ENCODE data around the gene RTN1. TPM values are rescaled to one million over a fixed set of nuclear protein-coding genes. Genes with fewer than 3 reads are reported as not detected.

Gene RTN1
- total RNA-seq, 2 experiments from 2014 or later: not detected

GRCh38 chr14:59836116-59836515 is 34.5 kb downstream of the RTN1 start:
- no peak overlapping the region for H3K27ac Mint-ChIP-seq
- no peak overlapping the region for H3K4me3 Mint-ChIP-seq
- H3K9me3 Mint-ChIP-seq: no peaks in the 10 kb centered on the region
- DNase-seq: no peak
- POLR2A ChIA-PET: no interaction called here
- no peaks in the 10 kb centered on the region for H3K4me1 Mint-ChIP-seq
- H3K36me3 Mint-ChIP-seq: no peaks in the 10 kb centered on the region
- no peak for ATAC-seq (ENCODE audit: low read depth)
- H3K27me3 Mint-ChIP-seq: peaks cover 19% of the 10 kb centered on the region

GRCh38 chr14:59832653-59833294 is 37.8 kb downstream of the RTN1 start:
- Mint-ChIP-seq H3K4me3 (no peak overlapping the region), H3K4me1 (no peaks in the 10 kb centered on the region), H3K27me3 (peaks cover 18% of the 10 kb centered on the region), H3K27ac (no peak overlapping the region), H3K36me3 (no peaks in the 10 kb centered on the region), H3K9me3 (no peaks in the 10 kb centered on the region)
- DNase-seq (no peak), ATAC-seq (ENCODE audit: low read depth) (no peak)
- POLR2A ChIA-PET: no interaction called here

DNA sequence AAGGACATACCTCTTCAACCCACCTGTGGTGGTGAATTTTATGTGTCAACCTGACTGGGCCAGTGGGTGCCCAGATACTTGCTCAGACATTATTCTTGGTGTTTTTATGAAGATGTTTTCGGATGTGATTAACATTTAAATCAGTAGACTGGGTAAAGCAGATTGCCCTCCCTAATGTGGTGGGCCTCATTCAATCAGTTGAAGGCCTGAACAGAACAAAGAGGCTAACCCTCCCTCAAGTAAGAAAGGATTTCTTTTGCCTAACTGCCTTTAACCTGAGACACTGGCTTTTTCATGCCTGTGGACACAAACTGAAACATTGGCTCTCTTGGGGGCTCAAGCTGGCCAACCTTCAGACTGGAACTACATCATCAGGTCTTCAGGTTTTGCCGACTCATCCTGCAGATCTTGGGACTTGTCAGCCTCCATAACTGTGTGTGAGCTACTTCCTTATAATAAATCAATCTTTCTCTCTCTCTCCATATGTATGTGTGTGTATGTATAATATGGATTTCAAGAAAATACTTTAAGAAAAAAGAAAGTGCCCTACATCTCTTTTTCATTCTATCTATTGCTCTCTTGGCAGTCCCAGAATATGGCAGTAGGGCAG is 39.4 kb downstream of the RTN1 start:
- DNase-seq: no peak
- no peak overlapping the region for H3K27ac Mint-ChIP-seq
- H3K4me3 Mint-ChIP-seq: no peak overlapping the region
- no peak for ATAC-seq (ENCODE audit: low read depth)
- H3K4me1 Mint-ChIP-seq: no peaks in the 10 kb centered on the region
- POLR2A ChIA-PET: no interaction called here
- H3K36me3 Mint-ChIP-seq: no peaks in the 10 kb centered on the region
- no peaks in the 10 kb centered on the region for H3K9me3 Mint-ChIP-seq
- H3K27me3 Mint-ChIP-seq: peaks cover 14% of the 10 kb centered on the region

DNA sequence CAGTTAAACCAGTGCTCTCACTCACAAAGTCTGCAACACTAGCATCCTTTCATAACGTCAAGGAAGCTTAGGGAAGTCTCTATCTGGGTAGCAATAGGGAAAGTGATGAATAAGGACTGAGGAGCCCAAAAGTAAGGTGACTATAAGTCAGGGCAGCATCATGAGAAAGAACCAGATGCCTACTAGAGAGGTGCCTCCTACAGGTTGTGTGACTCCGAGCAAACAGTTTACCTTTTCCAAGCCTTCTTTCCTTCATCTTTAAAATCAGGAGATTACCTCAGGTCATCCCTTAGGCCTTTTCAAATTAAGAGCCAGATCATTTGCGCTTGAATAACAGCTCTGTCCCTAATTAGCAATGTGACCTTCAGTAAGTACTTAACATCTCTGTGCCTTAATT is 40.2 kb downstream of the RTN1 start:
- no peaks in the 10 kb centered on the region for H3K36me3 Mint-ChIP-seq
- no peaks in the 10 kb centered on the region for H3K9me3 Mint-ChIP-seq
- DNase-seq (no peak), ATAC-seq (ENCODE audit: low read depth) (no peak)
- H3K4me3 Mint-ChIP-seq: no peak overlapping the region
- H3K27ac Mint-ChIP-seq: no peak overlapping the region
- H3K27me3 Mint-ChIP-seq: peaks cover 12% of the 10 kb centered on the region
- H3K4me1 Mint-ChIP-seq: no peaks in the 10 kb centered on the region
- POLR2A ChIA-PET: no interaction called here

DNA sequence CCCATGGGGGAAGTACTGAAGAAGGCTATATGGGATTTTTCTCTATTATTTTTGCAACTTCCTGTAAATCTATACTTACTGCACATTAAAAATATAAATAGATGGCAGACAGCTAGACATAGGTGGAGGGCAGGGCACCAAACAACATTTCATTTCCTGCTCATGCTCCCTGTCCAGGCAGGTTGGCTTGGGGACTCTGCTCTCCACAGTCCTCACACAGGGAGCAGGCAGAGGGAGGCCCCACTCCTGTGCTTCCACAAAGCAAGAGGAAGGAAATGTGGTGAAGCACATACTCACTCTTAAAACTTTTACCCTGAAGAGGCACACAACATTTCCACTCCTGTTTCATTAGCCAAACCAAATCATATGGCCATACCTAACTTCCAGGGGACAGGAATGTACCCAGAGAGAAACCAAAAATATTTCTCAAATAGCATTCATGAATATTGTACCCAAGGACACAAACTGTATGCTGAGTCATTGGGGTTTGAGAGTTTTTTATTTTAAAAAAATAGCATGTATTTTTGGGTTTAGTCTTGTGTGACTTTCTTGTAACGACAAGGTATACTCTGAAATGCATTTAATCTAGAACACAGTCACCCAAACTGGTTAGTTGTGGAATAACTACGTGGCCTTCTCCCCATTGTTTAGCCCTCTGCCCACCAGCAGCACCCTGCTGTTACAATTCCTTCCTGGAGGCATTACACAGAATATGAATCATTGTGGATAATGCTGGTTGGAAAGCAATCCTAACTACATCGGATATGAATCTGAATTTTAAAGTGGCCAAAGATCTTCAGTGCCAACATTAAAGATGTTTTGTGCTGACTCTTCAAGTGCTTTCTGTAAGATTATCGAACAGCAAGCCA is 40.9 kb downstream of the RTN1 start:
- H3K4me1 Mint-ChIP-seq: no peaks in the 10 kb centered on the region
- ATAC-seq (ENCODE audit: low read depth): no peak
- POLR2A ChIA-PET: no interaction called here

GRCh38 chr14:59828276-59828675 is 42.3 kb downstream of the RTN1 start:
- Mint-ChIP-seq H3K36me3 (no peaks in the 10 kb centered on the region), H3K4me3 (no peak overlapping the region), H3K27me3 (peaks cover 14% of the 10 kb centered on the region), H3K4me1 (no peaks in the 10 kb centered on the region), H3K27ac (no peak overlapping the region), H3K9me3 (no peaks in the 10 kb centered on the region)
- POLR2A ChIA-PET: no interaction called here
- no peak for ATAC-seq (ENCODE audit: low read depth)
- DNase-seq: no peak

More for the DNA sequence above, 40.9 kb downstream of the RTN1 start:
- Mint-ChIP-seq H3K27me3 (peaks cover 12% of the 10 kb centered on the region), H3K27ac (no peak overlapping the region), H3K9me3 (no peaks in the 10 kb centered on the region), H3K4me3 (no peak overlapping the region), H3K36me3 (no peaks in the 10 kb centered on the region)
- no peak for DNase-seq

DNA sequence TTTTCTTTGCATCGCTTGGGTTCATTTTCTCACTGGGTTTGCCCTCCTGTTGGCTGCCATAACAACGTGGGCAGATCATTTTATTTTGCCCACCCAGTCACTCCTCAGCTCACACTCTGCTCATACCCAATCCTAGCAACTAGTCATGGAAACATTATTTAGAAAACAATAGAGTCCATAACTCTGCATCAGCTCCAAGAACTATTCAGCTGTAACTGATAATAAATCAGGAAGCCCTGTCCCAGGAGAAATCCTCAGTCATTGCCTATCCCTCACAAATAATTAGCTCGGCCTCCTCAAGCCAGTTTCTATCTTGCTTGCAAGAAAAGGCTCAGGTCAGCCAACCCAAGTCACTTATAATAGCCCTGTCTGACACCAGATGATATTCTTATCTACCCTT is 43.2 kb downstream of the RTN1 start:
- Mint-ChIP-seq H3K4me1 (no peaks in the 10 kb centered on the region), H3K27me3 (peaks cover 9% of the 10 kb centered on the region), H3K9me3 (no peaks in the 10 kb centered on the region), H3K4me3 (no peak overlapping the region), H3K36me3 (no peaks in the 10 kb centered on the region), H3K27ac (no peak overlapping the region)
- no peak for ATAC-seq (ENCODE audit: low read depth)
- DNase-seq: no peak
- POLR2A ChIA-PET: no interaction called here

DNA sequence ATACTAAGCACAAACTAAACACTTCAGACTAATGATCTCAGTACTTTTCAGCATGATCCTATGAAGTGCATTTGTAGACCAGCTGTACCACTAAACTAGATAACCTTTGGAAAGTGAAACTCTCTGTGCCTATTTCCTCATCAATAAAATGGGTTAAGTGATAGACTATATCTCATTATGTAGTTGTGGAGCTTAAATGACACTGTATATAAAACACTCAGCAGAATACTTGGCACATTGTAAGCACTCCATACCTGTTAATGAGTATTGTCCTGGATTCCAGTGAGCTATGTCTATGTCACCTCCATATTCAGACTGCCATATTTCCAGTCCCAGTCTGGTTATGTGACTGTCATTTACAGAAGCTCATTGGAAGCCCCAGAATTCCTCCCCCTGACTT is 44.4 kb downstream of the RTN1 start:
- no peaks in the 10 kb centered on the region for H3K36me3 Mint-ChIP-seq
- H3K27me3 Mint-ChIP-seq: peaks cover 13% of the 10 kb centered on the region
- no peak overlapping the region for H3K27ac Mint-ChIP-seq
- no peak overlapping the region for H3K4me3 Mint-ChIP-seq
- no peaks in the 10 kb centered on the region for H3K9me3 Mint-ChIP-seq
- POLR2A ChIA-PET: no interaction called here
- ATAC-seq (ENCODE audit: low read depth) (no peak), DNase-seq (no peak)
- H3K4me1 Mint-ChIP-seq: no peaks in the 10 kb centered on the region

GRCh38 chr14:59823179-59823578 is 47.4 kb downstream of the RTN1 start:
- ATAC-seq (ENCODE audit: low read depth): no peak
- no peaks in the 10 kb centered on the region for H3K4me1 Mint-ChIP-seq
- no peak for DNase-seq
- H3K36me3 Mint-ChIP-seq: no peaks in the 10 kb centered on the region
- no peaks in the 10 kb centered on the region for H3K9me3 Mint-ChIP-seq
- POLR2A ChIA-PET: no interaction called here
- no peak overlapping the region for H3K27ac Mint-ChIP-seq
- H3K27me3 Mint-ChIP-seq: peaks cover 13% of the 10 kb centered on the region
- H3K4me3 Mint-ChIP-seq: no peak overlapping the region

GRCh38 chr14:59819446-59820088 is 51.0 kb downstream of the RTN1 start:
- POLR2A ChIA-PET: no interaction called here
- no peaks in the 10 kb centered on the region for H3K36me3 Mint-ChIP-seq
- H3K9me3 Mint-ChIP-seq: no peaks in the 10 kb centered on the region
- H3K4me3 Mint-ChIP-seq: no peak overlapping the region
- peaks cover 14% of the 10 kb centered on the region for H3K27me3 Mint-ChIP-seq
- no peaks in the 10 kb centered on the region for H3K4me1 Mint-ChIP-seq
- DNase-seq (no peak), ATAC-seq (ENCODE audit: low read depth) (no peak)
- H3K27ac Mint-ChIP-seq: no peak overlapping the region

GRCh38 chr14:59816941-59817340 is 53.6 kb downstream of the RTN1 start:
- H3K4me3 Mint-ChIP-seq: no peak overlapping the region
- H3K4me1 Mint-ChIP-seq: no peaks in the 10 kb centered on the region
- ATAC-seq (ENCODE audit: low read depth) (no peak), DNase-seq (no peak)
- H3K36me3 Mint-ChIP-seq: no peaks in the 10 kb centered on the region
- POLR2A ChIA-PET: no interaction called here
- peaks cover 13% of the 10 kb centered on the region for H3K27me3 Mint-ChIP-seq
- H3K9me3 Mint-ChIP-seq: no peaks in the 10 kb centered on the region
- H3K27ac Mint-ChIP-seq: no peak overlapping the region

- H3K4me3 Mint-ChIP-seq: no peak overlapping the region
- H3K9me3 Mint-ChIP-seq: no peaks in the 10 kb centered on the region
- ATAC-seq (ENCODE audit: low read depth) (no peak), DNase-seq (no peak)
- no peaks in the 10 kb centered on the region for H3K36me3 Mint-ChIP-seq
- no peaks in the 10 kb centered on the region for H3K4me1 Mint-ChIP-seq
- no peak overlapping the region for H3K27ac Mint-ChIP-seq
- POLR2A ChIA-PET: no interaction called here
- H3K27me3 Mint-ChIP-seq: peaks cover 11% of the 10 kb centered on the region
Observed at GRCh38 chr14:59814988-59815387, 55.6 kb downstream of the RTN1 start.

GRCh38 chr14:59811815-59812214 is 58.8 kb downstream of the RTN1 start:
- no peak for ATAC-seq (ENCODE audit: low read depth)
- Mint-ChIP-seq H3K27ac (no peak overlapping the region), H3K4me3 (no peak overlapping the region), H3K9me3 (no peaks in the 10 kb centered on the region), H3K27me3 (peaks cover 13% of the 10 kb centered on the region), H3K36me3 (no peaks in the 10 kb centered on the region), H3K4me1 (no peaks in the 10 kb centered on the region)
- POLR2A ChIA-PET: no interaction called here
- DNase-seq: no peak

DNA sequence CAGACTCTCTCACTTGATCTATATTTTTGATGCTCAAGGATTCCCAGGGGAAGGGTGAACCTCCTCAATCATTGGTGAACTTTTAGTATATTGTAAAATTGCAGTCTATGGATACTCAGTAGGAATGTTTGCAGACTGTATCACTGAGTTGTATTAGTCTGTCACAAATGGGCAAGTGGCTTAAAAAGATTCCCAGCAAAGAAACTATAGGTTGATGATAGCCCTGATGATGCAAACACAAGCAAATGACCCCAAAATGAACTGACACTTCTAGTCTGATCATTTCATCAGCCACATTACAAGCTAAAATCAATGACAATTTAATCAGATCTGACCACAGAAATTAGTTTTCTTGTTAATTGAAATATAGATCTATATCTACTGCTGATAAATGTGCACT is 59.5 kb downstream of the RTN1 start:
- Mint-ChIP-seq H3K27me3 (peaks cover 13% of the 10 kb centered on the region), H3K27ac (no peak overlapping the region), H3K36me3 (no peaks in the 10 kb centered on the region), H3K4me1 (no peaks in the 10 kb centered on the region), H3K9me3 (no peaks in the 10 kb centered on the region), H3K4me3 (no peak overlapping the region)
- DNase-seq (no peak), ATAC-seq (ENCODE audit: low read depth) (no peak)
- POLR2A ChIA-PET: no interaction called here

Measured in activated naive CD8-positive, alpha-beta T cell treated with anti-CD3 and anti-CD28 coated beads, Interleukin-2, amount 10 ng/mL, durations not matched to agents 7 days and 5 days (primary cell).